OCI-M2 (cell line): ENCODE results near the gene DLG1.
"Not testable (repeated sequence)": the region's sequence is repeated elsewhere in the genome, so short reads cannot be mapped to it uniquely, and the experiment has no call there.

Experiments used
- DNase-seq: peaks from one replicate; lab custom pipeline; 2025; ENCODE audit not compliant: unreplicated experiment; lab: John Stamatoyannopoulos, UW

The DLG1 gene

GRCh38 chr3:197292083-197292646 lies 6.2 kb downstream of the DLG1 start:
- no peak for DNase-seq

- no peak for DNase-seq
Observed at GRCh38 chr3:197289726-197290125, 8.7 kb downstream of the DLG1 start.

GRCh38 chr3:197286678-197287077 lies 11.7 kb downstream of the DLG1 start:
- DNase-seq: no peak

GRCh38 chr3:197285557-197285956 lies 12.9 kb downstream of the DLG1 start:
- DNase-seq: no peak

GRCh38 chr3:197283045-197283444 lies 15.4 kb downstream of the DLG1 start:
- DNase-seq: no peak

- DNase-seq: no peak
Observed at GRCh38 chr3:197281849-197282248, 16.6 kb downstream of the DLG1 start.

GRCh38 chr3:197280156-197280555 lies 18.3 kb downstream of the DLG1 start:
- no peak for DNase-seq

- DNase-seq: no peak
Observed at GRCh38 chr3:197278933-197279332, 19.5 kb downstream of the DLG1 start.

- DNase-seq: not testable (repeated sequence)
Observed at GRCh38 chr3:197276808-197277207, 21.6 kb downstream of the DLG1 start.

- no peak for DNase-seq
Observed at GRCh38 chr3:197270558-197271317, 27.7 kb downstream of the DLG1 start.

GRCh38 chr3:197269024-197269423 lies 29.4 kb downstream of the DLG1 start:
- no peak for DNase-seq

- no peak for DNase-seq
Observed at GRCh38 chr3:197268294-197268693, 30.1 kb downstream of the DLG1 start.

- no peak for DNase-seq
Observed at GRCh38 chr3:197266331-197266730, 32.1 kb downstream of the DLG1 start.

GRCh38 chr3:197262709-197263108 lies 35.7 kb downstream of the DLG1 start:
- DNase-seq: no peak

- DNase-seq: no peak
Observed at GRCh38 chr3:197261164-197261509, 37.3 kb downstream of the DLG1 start.

GRCh38 chr3:197260491-197261163 lies 37.8 kb downstream of the DLG1 start:
- no peak for DNase-seq

- no peak for DNase-seq
Observed at GRCh38 chr3:197259096-197259495, 39.3 kb downstream of the DLG1 start.

- DNase-seq: no peak
Observed at GRCh38 chr3:197258168-197258755, 40.1 kb downstream of the DLG1 start.

GRCh38 chr3:197257711-197258110 lies 40.7 kb downstream of the DLG1 start:
- DNase-seq: no peak

- no peak for DNase-seq
Observed at GRCh38 chr3:197256836-197257444, 41.5 kb downstream of the DLG1 start.

- DNase-seq: no peak
Observed at GRCh38 chr3:197256104-197256503, 42.3 kb downstream of the DLG1 start.
